MM.1S (cell line): ENCODE data around the gene SYNE1.
"Not testable (repeated sequence)": the region's sequence is repeated elsewhere in the genome, so short reads cannot be mapped to it uniquely, and the experiment has no call there.

Source experiments
- DNase-seq: peaks from one replicate; pipeline ENCODE4 v3.0.0-alpha.2; 2015
- H2AFZ ChIP-seq: fragments of 300-600 bp; sonication (generic); 2 replicates; pipeline ENCODE4 v1.6.0; 2016; ENCODE audit warnings: antibody characterized with exemption, low read length
- H3F3A ChIP-seq: fragments of 300-600 bp; sonication (generic); 2 replicates; pipeline ENCODE4 v1.6.1; 2016; ENCODE audit warnings: mild to moderate bottlenecking, antibody characterized with exemption, low read length, moderate library complexity, mixed read lengths; ENCODE audit not compliant: insufficient read depth
- H3K27ac ChIP-seq: fragments of 300-600 bp; sonication (generic); 2 replicates; pipeline ENCODE4 v1.5.1; 2016; ENCODE audit warnings: mild to moderate bottlenecking, low read length
- H3K27me3 ChIP-seq: fragments of 300-600 bp; sonication (generic); replicated peaks from 2 replicates; pipeline ENCODE4 v1.6.0; 2016; ENCODE audit warnings: low read length; ENCODE audit not compliant: insufficient read depth
- H3K36me3 ChIP-seq: fragments of 300-600 bp; sonication (generic); replicated peaks from 2 replicates; pipeline ENCODE4 v1.6.1; 2016; ENCODE audit warnings: mild to moderate bottlenecking, low read length, mixed read lengths; ENCODE audit not compliant: insufficient read depth
- H3K4me1 ChIP-seq: fragments of 300-600 bp; sonication (generic); 2 replicates; pipeline ENCODE4 v1.6.1; 2016; ENCODE audit warnings: low read length, mixed read lengths
- H3K4me2 ChIP-seq: fragments of 300-600 bp; sonication (generic); 2 replicates; pipeline ENCODE4 v1.6.0; 2016; ENCODE audit warnings: low read depth, low read length
- H3K4me3 ChIP-seq: fragments of 300-600 bp; sonication (generic); 2 replicates; pipeline ENCODE4 v1.5.1; 2016; ENCODE audit warnings: low read length, mixed read lengths
- H3K79me2 ChIP-seq: fragments of 300-600 bp; sonication (generic); 2 replicates; pipeline ENCODE4 v1.6.1; 2016; ENCODE audit warnings: mixed run types, low read length, mixed read lengths
- H3K9ac ChIP-seq: fragments of 300-600 bp; sonication (generic); 2 replicates; pipeline ENCODE4 v1.6.1; 2016; ENCODE audit warnings: low read length, mixed read lengths
- H3K9me2 ChIP-seq: fragments of 300-600 bp; sonication (generic); replicated peaks from 2 replicates; pipeline ENCODE4 v1.6.1; 2016; ENCODE audit warnings: mild to moderate bottlenecking, low read length, mixed read lengths; ENCODE audit not compliant: insufficient read depth
- H3K9me3 ChIP-seq: fragments of 300-600 bp; sonication (generic); replicated peaks from 2 replicates; pipeline ENCODE4 v1.6.1; 2016; ENCODE audit warnings: mild to moderate bottlenecking, low read length, mixed read lengths; ENCODE audit not compliant: insufficient read depth
- H4K20me1 ChIP-seq: fragments of 300-600 bp; sonication (generic); 2 replicates; pipeline ENCODE4 v1.6.1; 2016; ENCODE audit warnings: mild to moderate bottlenecking, low read length, moderate library complexity, mixed read lengths; ENCODE audit not compliant: insufficient read depth
- CTCF ChIP-seq: fragments of 300-600 bp; sonication (generic); IDR thresholded peaks from 2 replicates; pipeline ENCODE4 v1.5.1; 2016; ENCODE audit warnings: antibody characterized with exemption, low read length, mixed read lengths
- EZH2 ChIP-seq: fragments of 300-600 bp; sonication (generic); optimal IDR thresholded peaks from 2 replicates; pipeline ENCODE3; 2017; ENCODE audit warnings: low read depth, mild to moderate bottlenecking, antibody characterized with exemption, low read length, mixed read lengths
- EZH2phosphoT487 ChIP-seq: fragments of 300-600 bp; sonication (generic); IDR thresholded peaks from 2 replicates; pipeline ENCODE4 v1.6.1; 2018; ENCODE audit warnings: antibody characterized with exemption, low read length

SYNE1 gene

GRCh38 chr6:152532556-152533422 lies 104.4 kb downstream of the SYNE1 start:
- Histone ChIP-seq H3K9me2 (no peaks in the 10 kb centered on the region), H3K79me2 (no peaks in the 10 kb centered on the region), H3K4me1 (no peaks in the 10 kb centered on the region), H3K4me3 (no peak overlapping the region), H3K27ac (no peak overlapping the region), H3F3A (no peaks in the 10 kb centered on the region), H3K27me3 (no peaks in the 10 kb centered on the region), H2AFZ (no peak overlapping the region), H3K9ac (no peak overlapping the region), H3K36me3 (no peaks in the 10 kb centered on the region), H3K4me2 (no peak overlapping the region), H3K9me3 (no peaks in the 10 kb centered on the region), H4K20me1 (no peaks in the 10 kb centered on the region)
- no peak for DNase-seq
- TF ChIP-seq EZH2phosphoT487 (no peak), CTCF (no peak), EZH2 (no peak)

DNA sequence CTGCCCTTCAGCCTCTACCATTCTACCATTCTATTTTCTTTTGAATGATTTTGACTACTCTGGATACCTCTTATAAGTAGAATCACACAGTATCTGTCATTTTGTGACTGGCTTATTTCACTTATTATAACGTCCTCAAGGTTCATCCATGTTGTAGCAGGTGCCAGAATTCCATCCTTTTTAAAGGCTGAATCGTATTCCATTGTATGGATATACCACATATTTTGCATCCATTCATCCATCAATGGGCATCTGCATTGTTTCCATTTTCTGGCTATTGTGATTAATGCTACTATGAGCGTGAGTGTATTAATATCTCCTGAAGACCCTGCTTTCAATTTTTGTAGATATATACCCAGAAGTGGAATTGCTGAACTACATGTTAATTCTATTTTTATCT lies 105.5 kb downstream of the SYNE1 start:
- no peak for TF ChIP-seq CTCF
- TF ChIP-seq EZH2phosphoT487: no peak
- TF ChIP-seq EZH2: no peak
- DNase-seq: no peak
- no peaks in the 10 kb centered on the region for H3K27me3 ChIP-seq
- no peak overlapping the region for H3K4me3 ChIP-seq
- no peaks in the 10 kb centered on the region for H3K9me2 ChIP-seq
- H2AFZ ChIP-seq: no peak overlapping the region
- H3K27ac ChIP-seq: no peak overlapping the region
- no peaks in the 10 kb centered on the region for H3K36me3 ChIP-seq
- H3K9me3 ChIP-seq: no peaks in the 10 kb centered on the region
- no peak overlapping the region for H3K9ac ChIP-seq
- H4K20me1 ChIP-seq: no peaks in the 10 kb centered on the region
- no peaks in the 10 kb centered on the region for H3K4me1 ChIP-seq
- H3F3A ChIP-seq: no peaks in the 10 kb centered on the region
- H3K4me2 ChIP-seq: no peak overlapping the region
- no peaks in the 10 kb centered on the region for H3K79me2 ChIP-seq

- DNase-seq: no peak
- H3K27ac ChIP-seq: no peak overlapping the region
- H4K20me1 ChIP-seq: no peaks in the 10 kb centered on the region
- no peaks in the 10 kb centered on the region for H3K36me3 ChIP-seq
- H3K4me3 ChIP-seq: no peak overlapping the region
- TF ChIP-seq EZH2phosphoT487 (no peak), CTCF (no peak)
- no peak overlapping the region for H2AFZ ChIP-seq
- H3F3A ChIP-seq: no peaks in the 10 kb centered on the region
- H3K9ac ChIP-seq: no peak overlapping the region
- H3K4me2 ChIP-seq: no peak overlapping the region
- no peaks in the 10 kb centered on the region for H3K4me1 ChIP-seq
- no peaks in the 10 kb centered on the region for H3K9me2 ChIP-seq
- no peaks in the 10 kb centered on the region for H3K27me3 ChIP-seq
- H3K79me2 ChIP-seq: no peaks in the 10 kb centered on the region
- H3K9me3 ChIP-seq: no peaks in the 10 kb centered on the region
These were observed 107.8 kb downstream of the SYNE1 start for GRCh38 chr6:152529369-152529768.

DNA sequence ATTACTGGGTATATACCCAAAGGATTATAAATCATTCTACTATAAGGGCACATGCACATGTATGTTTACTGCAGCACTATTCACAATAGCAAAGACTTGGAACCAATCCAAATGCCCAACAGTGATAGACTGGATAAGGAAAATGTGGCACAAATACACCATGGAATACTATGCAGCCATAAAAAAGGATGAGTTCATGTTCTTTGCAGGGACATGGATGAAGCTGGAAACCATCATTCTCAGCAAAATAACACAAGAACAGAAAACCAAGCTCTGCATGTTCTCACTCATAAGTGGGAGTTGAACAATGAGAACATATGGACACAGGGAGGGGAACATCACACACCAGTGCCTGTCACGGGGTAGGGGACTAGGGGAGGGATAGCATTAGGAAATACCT lies 123.0 kb downstream of the SYNE1 start:
- H3K36me3 ChIP-seq, H3K4me1 ChIP-seq, H3K79me2 ChIP-seq, H2AFZ ChIP-seq, H3K9me2 ChIP-seq, H3K4me3 ChIP-seq, DNase-seq, H4K20me1 ChIP-seq, H3K9ac ChIP-seq, H3K4me2 ChIP-seq, H3K27ac ChIP-seq, H3F3A ChIP-seq, H3K27me3 ChIP-seq, H3K9me3 ChIP-seq: not testable (repeated sequence)
